ENCODE data around the gene NEURL1.

NEURL1 gene

DNA sequence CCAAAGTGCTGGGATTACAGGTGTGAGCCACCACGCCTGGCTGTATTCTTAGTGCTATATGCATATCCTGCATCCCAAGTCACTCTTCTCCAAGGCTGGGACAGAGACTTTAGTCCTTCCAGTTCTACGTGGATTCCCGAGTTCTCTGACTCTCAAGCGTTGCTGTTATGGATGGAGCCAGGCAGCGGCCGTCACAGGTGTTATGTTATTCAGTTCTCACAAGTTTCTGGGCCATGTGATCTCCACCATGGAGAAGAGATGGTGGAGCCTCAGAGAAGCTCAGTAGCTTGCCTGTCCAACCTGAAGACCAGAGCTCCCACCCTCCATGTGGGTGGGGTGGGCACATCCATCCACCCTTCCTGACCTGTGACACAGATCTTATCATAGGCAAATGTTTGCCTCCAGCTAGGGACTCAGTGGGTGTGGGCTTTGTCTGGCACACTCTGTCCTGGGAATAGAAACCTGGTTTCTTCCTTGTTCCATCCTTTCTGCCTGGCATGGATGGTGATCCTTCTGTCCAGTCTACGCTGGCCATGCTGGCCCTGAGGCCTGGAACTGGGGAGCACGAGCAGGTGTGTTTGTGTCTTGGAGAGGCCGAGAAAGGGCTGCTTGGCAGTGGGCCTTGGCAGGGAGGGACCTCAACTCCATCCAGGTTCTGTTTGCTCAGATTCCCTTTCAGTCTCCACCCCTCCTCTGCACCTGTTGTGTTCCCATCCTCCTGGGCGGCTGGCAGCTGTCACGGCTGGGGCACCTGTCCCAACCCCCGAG is 55.3 kb downstream of the NEURL1 start:
- no peak for DNase-seq

DNA sequence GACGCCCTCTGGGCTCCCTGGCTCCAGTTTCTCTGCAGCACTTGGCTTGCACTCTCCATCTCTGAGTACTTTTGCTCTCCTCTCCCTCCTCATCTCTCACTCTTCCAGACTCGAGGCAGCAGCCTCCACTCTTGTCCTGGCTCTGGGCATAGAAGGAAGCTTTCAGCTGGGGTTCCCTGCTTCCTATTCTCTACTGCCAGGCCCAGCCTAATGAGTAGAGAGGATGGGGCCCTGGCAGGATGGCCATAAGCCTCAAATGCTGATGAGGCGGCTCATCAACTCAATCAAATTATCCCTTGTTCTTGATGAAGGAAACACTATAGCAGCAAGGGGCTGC is 55.8 kb downstream of the NEURL1 start:
- DNase-seq, result no peak

DNA sequence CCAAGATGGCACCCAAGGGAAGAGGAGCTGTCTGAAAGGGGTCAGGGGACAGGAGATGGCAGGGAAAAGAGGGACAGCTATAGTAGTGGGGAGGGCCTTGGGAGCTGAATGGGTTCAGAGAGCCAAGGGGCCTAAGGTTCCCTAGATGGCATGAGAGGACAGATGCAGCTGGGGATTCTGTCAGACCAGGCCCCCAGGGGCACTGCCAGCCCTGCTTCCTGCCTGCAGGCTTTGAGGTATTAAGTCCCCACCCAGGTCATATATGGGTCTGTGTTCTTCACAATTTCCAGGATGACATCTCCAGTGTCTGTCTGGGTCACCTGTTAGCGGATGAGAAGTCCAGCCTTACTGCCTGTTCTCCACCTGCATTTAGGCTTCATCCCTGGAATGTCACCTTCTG is 56.7 kb downstream of the NEURL1 start:
- DNase-seq, result no peak

DNA sequence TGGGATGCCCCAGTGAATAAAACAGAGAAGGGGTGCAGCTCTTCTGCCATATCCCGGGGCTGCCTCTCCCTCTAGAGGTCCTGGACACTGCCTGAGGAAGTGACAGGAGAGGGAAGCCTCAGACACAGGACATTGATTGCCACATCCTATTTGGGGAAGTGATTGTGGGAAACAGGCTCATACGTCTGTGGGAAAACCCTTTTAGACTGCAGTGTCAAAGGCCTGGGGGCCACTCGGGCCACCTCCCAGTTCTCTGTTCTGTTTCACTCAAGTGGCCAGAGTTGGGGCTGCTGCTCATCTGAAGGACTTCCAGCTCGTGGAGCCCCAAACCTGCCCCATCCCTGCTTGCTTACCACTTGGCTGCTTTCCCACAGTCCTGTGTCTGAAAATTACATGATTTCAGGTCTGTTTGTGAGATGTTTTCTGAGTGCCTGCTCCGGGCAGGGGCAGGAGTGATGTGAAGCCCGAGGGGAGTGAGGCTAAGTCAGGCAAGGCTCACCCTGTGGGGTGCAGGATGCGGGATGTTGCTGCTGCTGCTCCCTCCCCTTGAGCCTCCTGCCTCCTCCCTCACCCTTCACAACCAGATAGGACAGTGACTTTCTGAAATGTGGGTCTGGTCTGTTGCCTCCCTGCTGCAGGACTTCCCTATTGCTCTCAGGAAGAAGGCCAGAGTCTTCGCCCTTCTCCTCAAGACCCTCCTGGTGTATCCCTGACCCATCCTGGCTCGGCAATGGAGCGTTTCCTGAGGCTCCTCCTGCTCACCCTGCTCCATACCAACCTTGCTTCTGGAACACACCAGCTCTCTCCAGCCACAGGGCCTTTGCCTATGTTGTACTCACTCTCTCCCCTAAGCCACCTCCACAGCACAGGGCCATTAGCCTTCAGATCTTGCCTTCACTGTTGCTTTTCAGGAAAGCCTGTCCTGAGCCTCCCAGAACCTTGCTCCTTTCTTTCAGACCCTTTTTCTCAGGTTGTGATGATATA is 58.4 kb downstream of the NEURL1 start:
- no peak for DNase-seq

- no peak for DNase-seq
These were observed 59.6 kb downstream of the NEURL1 start for GRCh38 chr10:103552856-103553742.

- no peak for DNase-seq
These were observed 60.4 kb downstream of the NEURL1 start for GRCh38 chr10:103553743-103554487.

- DNase-seq, result peak; percentile 51
These were observed 61.2 kb downstream of the NEURL1 start for GRCh38 chr10:103554488-103555324.

- no peak for DNase-seq
These were observed 61.8 kb downstream of the NEURL1 start for GRCh38 chr10:103555325-103555649.

DNA sequence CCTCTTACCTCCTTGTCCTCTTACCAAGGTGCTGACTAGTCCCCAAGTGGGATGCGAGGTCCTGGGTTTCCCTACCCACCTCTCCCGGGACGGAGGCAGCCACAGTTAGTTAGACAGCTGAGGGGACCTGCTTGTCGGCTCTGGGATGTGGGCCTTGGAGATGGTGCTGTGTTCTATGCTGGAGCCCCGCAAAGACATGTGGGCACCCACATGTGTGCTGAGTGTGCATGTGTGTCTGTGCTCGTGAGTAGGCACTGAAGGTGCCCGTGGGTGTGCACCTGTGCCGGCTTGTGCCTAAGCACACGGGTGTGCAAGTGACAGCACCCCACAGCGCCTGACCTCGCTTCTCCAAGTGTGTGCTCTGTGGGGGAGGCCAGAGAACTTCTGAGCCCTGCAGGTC is 62.2 kb downstream of the NEURL1 start:
- no peak for DNase-seq

GRCh38 chr10:103556383-103557007 is 63.0 kb downstream of the NEURL1 start:
- no peak for DNase-seq

DNA sequence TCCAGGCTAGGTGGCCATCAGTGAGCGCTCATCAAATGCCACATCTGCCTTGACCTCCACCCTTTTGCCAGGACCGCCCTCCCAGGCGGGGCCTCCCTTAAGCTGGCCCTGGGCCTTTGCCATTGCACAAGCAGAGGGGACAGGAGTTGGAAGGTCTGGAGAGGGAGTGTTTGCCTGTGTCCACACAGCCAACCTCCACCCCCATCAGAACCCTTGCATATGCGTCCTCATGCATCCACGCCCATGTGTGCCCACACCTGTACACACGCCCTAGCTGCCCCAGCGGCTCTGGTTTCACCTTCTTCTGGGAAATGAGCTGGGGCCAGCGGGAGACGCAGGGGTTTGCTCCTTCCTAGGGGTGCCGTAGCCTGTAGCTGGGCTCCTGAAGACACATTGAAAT is 64.0 kb downstream of the NEURL1 start:
- no peak for DNase-seq

DNA sequence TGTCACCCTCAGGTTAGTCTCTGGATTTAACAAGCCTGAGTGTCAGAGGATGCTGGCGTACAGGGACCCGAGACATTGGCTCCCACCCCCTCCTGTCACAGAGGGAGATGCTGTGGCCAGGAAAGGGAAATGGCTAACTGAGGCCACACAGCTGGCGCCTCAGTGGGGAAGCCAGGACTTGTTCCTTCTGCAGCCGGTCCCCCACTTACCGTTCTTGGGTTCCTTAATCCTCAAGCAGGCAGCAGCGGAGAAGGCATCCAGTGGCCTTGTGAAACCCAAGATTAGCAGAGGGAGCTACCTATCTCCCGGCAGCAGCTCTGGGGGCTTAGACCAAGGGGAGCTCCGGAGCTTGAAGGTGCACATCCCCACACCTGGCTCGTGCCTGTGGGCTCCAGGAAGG is 65.4 kb downstream of the NEURL1 start:
- DNase-seq, result no peak

- no peak for DNase-seq
These were observed 66.3 kb downstream of the NEURL1 start for GRCh38 chr10:103559776-103560175.

DNA sequence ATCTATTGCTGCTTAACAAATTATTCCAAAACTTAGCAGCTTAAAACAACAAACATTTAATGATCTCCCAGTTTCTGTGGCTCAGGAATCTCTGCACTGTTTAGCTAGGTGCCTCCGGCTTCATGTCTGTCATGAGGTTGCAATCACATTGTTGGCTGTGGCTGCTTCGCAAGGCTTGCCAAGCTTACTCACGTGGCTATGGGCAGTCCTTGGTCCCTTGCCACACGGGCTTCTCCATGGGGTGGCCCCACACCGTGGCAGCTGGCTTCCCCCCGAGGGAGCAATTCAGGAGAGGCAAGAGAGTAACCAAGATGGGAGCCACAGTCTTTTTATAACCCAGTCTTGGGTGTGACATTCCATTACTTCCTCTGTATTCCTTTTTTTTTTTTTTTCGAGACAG is 67.4 kb downstream of the NEURL1 start:
- DNase-seq, result no peak

- DNase-seq, result no peak
These were observed 68.9 kb downstream of the NEURL1 start for GRCh38 chr10:103562383-103562782.

DNA sequence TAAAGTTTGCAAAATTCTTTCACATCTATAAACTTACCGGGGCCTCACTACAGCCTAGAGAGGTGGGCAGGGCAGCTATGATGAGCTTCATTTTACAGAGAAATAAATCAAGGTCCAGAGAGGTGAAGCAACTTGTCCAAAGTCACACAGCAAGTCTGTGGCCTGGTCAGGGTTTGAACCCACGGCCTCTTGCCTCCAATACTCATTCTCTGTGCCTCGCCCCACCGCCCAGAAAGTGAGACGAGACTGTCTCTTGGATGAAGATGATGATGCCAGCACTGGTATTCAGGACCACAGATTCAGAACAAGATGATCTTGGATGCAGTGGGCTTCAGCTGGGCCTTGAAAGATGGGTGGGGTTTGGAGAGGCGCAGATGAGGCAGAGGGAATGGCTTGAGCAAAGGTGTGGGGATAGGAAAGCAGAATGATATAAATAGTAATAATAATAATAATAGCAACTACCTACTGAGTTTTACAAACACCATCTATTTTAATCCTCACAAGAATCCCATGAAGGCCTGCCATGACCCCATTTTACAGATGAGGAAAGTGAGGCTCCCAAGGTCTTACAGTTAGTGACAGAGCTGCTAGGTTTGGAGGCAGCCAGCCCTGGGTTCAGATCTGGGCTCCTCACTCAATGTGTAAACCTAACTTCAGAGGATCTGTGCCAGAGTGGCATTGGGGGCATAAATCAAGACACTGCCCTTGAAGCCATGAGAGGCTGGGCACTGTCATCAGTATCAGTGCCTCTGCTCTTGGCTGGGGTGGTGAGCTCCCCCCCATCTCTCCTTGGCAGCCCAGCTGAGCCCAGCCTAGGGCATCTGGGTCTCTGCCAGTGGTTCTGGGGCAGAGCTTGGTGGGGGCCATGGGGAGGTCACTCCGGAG is 70.0 kb downstream of the NEURL1 start:
- DNase-seq, result no peak

- DNase-seq, result peak; percentile 67
These were observed 70.6 kb downstream of the NEURL1 start for GRCh38 chr10:103564116-103564501.

DNA sequence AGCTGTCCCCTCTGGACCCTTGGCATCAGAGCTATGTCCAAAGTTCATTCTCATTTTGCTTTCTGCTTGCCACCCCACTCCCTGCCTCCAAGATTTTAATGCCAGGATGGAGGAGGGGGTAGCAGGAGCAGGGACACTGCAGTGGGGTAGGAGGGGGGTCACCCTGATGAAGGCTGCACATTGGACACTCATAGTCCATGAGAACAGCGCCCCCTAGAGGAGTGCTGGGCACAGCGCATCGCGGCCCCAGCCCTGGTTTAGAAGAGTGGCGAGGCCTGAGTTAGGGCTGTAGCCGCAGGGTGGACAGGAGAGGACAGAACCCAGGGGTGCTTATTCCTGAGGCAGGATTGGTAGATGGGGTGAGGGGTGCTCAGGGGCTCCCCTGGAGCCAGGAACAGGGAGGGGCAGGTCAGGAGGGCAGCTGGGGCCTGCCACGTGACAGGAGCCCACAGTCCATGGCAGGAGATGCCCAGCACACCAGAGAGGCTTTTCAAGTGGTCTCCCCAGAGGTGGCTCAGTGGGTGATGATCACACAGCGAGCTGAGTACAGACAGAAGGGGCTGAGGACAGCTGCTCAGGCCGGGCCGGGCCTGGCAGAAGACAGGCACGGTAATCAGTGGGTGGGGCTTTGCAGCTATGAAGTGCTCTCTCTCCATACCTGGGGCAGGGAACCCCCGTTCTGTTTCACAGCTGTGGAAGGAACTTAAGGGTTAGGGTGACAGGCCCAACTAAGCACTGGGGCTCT is 71.4 kb downstream of the NEURL1 start:
- no peak for DNase-seq

DNA sequence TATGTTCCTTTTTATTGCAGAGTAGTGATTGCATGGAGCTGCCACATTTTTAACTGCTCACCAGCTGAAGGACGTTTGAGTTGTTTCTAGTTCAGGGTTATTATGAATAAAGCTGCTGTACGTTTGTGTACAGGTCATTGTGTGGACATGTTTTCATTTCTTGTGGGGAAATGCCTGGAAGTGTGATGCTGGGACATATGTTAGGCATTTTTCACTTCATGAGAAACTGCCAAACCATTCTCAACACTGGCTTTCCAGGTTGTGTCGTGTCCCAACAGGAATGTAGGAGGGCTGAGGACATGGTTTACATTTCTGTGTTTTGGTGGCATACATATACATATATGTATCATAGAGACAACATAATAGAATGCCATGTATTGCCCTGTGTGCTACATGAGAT is 73.0 kb downstream of the NEURL1 start:
- DNase-seq, result no peak

All from T1000 (cell line).